ENCODE measurements around the gene AUH.

AUH gene

GRCh38 chr9:91247278-91247677, 114.4 kb downstream of the AUH start:
- DNase-seq, result peak in 3 of 51 donors; percentile 4 to 55 (median 49)

- peak in 8 of 51 donors; percentile 1 to 55 (median 8) for DNase-seq
These were observed 114.9 kb downstream of the AUH start for GRCh38 chr9:91246846-91247245.

GRCh38 chr9:91245431-91246313, 116.0 kb downstream of the AUH start:
- DNase-seq, result no peak

- no peak for DNase-seq
These were observed 118.7 kb downstream of the AUH start for GRCh38 chr9:91243029-91243428.

DNA sequence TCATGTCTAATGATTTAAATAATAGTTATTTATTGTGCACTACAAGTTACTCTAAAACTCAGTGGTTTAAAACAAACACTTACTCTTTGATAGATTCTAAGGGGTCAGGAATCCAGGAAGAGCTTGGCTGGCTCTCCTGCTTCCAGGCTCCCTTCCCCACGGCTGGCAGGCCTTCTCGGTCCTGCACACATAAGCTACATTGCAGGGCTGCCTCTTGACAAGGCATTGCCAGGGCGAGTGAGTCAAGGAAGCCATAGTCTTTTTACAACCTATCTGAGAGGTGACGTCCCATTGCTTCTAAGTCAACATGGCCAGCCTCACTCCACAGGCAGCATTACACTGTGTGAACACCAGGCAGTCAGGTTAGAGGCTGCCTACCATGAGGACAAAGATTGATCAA, 119.8 kb downstream of the AUH start:
- DNase-seq, result peak in 11 of 51 donors; percentile 2 to 47 (median 18)

- no peak for DNase-seq
These were observed 121.0 kb downstream of the AUH start for GRCh38 chr9:91240596-91241165.

- DNase-seq, result no peak
These were observed 122.2 kb downstream of the AUH start for GRCh38 chr9:91239367-91240111.

- DNase-seq, result no peak
These were observed 127.2 kb downstream of the AUH start for GRCh38 chr9:91234523-91234922.

- DNase-seq, result no peak
These were observed 130.1 kb downstream of the AUH start for GRCh38 chr9:91231619-91232018.

DNA sequence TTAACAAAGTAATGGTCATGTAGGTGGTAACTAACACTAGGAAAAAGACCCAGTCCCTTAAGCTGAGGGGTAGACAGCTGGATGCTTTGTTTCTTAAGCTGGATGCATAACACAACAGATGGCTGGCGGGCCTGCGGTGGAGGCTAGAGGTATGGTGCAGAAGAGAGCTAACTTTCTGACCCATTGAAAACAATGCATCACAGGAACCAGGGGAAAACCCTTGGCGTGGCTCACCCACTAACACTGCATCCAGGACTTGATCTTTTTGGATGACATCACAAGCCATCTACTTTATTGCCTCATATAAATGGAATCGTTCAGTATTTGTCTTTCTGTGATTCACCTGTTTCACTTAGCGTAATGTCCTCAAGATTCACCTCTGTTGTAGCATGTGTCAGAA, 138.7 kb downstream of the AUH start:
- DNase-seq, result no peak

DNA sequence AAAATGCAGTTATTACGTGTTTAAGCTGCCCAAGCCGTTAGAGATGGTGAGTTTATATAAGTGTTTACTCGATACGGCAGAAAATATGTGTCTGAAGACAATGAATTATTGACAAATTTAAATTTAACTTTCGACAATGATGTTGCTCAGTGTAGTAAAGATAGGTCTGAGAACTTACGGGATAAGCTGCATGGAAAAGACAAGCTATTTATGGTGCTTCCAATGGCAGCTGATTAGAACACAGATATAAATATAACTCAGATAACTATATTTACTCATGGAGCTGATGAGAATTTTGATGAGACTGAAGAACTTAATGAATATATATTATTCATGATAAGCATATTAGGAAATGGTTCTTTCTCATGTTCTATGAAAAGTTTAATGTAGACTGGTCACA, 139.3 kb downstream of the AUH start:
- no peak for DNase-seq

- DNase-seq, result no peak
These were observed 140.4 kb downstream of the AUH start for GRCh38 chr9:91221332-91221731.

DNA sequence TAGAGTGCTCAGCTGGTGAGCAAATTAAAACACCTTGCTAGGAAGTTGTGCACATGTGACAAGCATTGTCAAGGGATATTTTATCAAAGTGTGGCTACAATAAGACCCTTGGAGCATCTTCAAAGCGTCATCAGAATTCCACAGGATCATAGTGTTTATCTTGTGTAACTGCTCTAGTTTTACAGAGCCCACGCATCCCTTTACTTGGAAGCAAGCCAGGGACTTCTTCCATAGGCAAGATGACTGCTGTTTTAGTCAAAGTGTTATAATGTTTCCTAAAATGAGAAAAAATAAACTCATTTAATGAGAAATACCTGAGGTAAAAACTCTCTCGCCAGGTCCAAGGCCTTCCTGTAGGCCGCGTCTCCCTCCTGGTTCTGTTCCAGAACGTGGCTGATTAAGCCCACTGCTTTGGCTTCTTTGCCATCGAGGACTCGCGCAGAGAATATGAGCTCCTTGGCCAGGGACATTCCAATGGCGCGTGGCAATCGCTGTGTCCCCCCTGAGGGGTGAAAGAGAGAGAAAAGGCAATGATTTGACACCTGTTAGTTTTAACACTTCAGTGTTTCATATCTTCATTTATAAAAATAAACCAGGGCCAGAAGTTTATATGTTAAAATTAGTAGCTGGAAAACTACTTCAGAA, 141.1 kb downstream of the AUH start:
- DNase-seq, result no peak

DNA sequence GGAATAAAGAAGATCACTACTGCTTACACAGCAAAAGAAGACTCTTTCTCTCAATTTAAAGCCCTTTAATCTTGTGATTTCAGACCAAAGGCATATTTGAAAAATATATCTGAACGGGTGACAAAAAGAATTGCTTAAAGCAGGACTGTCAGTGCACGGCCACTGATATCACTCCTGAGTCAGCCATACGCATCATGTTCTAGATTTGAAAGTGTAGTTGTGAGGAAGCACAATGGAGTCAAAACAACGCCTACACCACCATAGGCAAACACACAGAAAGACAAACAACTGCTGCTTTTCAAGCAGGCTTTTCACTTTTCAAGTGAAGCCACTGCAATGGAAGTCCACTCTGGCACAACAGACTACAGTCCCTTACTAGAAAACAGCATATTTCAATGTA, 141.7 kb downstream of the AUH start:
- DNase-seq, result no peak

GRCh38 chr9:91219557-91219956, 142.2 kb downstream of the AUH start:
- peak in 1 of 51 donors; percentile 13 for DNase-seq

DNA sequence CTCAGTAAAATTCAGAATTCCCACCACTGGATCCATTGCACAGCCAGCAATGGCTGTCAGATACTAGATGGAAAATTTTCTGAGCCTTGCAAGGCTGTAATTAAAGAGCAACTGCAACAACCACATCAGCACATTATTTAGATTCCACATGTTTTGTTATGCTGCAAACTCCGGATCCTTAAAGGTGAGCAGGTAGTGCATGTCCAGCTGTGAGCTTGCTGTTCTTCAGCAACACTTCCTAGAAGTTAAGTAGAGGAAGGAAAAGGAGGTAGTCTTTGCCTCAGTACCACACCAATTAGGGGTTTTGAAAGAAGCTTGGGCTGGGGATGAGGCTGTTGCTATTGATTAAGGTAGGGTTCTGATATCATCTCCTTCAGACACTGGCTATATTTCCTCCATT, 144.3 kb downstream of the AUH start:
- DNase-seq, result no peak

- DNase-seq, result no peak
These were observed 146.9 kb downstream of the AUH start for GRCh38 chr9:91214867-91215266.

DNA sequence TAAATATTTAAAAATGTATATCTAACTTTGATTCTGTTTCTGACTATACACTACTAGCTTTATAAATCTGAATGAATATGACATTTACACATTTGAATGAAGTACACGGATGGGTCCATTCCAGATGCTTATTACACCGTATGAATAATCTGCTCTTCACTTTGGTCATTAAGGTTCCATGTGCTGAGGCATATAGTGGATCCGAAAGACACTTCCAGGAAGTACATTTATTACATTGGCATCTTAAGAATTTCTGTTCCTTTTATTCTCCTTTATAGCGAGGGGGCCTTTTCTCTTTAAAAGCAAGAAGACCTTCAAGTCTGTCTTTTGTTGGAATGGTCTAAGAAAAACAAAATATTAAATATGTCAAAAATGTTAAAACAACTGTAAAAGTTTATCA, 147.6 kb downstream of the AUH start:
- DNase-seq, result no peak

DNA sequence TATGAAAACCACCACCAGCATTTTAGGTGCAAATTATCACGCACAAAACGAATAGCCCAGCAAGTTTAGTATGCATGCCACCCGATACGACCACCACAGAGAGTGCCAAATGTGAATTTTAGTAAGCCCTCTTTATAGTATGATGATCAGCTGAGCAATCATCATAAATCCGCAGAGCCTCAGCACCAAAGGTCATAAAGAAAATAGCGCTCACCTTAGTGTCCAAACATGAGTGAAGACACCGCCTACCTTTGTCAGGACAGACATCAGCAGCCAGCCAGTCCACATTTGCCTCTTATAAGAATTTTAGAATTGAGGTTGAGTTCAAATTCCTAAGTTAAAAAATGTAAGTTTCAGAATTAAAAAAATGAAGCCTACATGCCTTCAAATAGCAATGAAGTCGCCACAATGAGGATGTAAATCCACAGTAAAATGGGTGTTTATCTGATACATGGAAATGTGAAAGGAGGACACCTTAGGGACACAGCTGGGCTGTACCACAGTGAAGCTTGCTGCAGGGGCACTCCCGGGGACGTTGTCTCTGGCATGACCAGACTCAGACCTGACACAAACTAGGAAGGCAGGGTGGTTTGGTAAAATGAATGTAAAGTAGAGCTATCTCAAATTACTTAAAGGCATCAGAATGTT, 149.0 kb downstream of the AUH start:
- no peak for DNase-seq

DNA sequence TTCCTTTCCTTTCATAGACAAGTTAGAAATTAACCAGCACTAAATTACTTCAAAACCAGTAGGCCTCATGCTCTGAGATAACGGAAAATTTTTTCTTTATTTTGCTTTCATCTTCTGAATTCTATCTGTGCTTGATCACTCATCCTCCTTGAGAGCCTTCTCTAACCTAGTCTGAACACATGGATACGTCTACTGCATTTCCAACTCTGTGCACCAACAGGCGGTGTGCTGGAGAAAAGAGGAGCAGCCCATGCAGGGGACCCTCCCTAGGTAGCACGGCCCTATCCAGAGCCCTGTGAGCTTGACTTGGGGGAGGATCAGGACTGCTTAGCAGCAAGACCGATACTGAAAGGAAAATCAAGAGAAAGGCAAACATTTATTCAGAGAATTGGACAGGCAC, 149.8 kb downstream of the AUH start:
- DNase-seq, result no peak

- DNase-seq, result no peak
These were observed 150.3 kb downstream of the AUH start for GRCh38 chr9:91211414-91211813.

Data from hypothalamus (tissue), 51 donors.